Measurements from ENCODE around the gene ZNF688. TPM values are rescaled to one million over a fixed set of nuclear protein-coding genes. Genes with fewer than 3 reads are reported as not detected.

ZNF688 gene
- total and polyA plus RNA-seq, 2 of the 13 experiments (the other 11 are each of a cell fraction or from before 2014, with no cell fraction given): 2.4 to 5.4 TPM

DNA sequence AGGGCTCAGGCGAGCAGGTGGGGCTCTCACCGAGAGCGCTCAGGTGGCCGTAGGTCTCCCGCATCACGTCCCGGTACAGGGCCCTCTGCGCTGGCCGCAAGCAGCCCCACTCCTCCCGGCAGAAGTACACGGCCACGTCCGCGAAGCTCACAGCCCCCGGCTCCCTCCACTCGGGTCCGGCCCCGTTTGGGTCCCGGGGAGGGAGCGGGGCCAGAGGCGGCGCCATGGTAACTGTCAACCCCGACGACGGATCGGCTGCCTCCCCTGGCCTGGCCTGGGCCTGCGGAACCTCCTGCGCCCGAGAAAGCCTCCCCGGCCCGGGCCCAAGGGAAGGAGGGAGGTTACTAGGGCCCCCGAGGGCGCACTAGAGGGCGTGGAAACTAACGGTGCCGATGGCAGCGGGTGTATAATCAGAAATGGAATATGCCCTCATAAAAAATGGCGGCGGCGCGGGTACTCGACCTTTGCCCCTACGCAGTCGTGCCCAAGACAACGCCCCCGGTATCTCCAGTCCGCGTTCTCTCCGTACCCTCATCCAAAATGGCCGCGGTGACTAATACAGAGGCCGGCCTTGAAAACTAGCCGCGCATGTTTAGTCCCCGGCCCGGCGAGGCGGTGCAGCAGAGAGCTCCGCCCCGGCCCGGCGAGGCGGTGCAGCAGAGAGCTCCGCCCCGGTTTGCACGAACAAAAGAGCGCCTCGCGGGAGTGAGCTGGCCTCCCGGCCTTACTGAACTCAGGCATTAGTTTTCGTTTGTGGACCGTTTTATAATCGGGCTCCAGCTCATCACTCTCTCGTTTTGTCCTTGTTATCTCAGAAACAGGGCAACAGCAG lies 13.3 kb downstream of the ZNF688 start, which contains the start of gene ZNF764 (continued):
- TF ChIP-seq, protein P1, sequence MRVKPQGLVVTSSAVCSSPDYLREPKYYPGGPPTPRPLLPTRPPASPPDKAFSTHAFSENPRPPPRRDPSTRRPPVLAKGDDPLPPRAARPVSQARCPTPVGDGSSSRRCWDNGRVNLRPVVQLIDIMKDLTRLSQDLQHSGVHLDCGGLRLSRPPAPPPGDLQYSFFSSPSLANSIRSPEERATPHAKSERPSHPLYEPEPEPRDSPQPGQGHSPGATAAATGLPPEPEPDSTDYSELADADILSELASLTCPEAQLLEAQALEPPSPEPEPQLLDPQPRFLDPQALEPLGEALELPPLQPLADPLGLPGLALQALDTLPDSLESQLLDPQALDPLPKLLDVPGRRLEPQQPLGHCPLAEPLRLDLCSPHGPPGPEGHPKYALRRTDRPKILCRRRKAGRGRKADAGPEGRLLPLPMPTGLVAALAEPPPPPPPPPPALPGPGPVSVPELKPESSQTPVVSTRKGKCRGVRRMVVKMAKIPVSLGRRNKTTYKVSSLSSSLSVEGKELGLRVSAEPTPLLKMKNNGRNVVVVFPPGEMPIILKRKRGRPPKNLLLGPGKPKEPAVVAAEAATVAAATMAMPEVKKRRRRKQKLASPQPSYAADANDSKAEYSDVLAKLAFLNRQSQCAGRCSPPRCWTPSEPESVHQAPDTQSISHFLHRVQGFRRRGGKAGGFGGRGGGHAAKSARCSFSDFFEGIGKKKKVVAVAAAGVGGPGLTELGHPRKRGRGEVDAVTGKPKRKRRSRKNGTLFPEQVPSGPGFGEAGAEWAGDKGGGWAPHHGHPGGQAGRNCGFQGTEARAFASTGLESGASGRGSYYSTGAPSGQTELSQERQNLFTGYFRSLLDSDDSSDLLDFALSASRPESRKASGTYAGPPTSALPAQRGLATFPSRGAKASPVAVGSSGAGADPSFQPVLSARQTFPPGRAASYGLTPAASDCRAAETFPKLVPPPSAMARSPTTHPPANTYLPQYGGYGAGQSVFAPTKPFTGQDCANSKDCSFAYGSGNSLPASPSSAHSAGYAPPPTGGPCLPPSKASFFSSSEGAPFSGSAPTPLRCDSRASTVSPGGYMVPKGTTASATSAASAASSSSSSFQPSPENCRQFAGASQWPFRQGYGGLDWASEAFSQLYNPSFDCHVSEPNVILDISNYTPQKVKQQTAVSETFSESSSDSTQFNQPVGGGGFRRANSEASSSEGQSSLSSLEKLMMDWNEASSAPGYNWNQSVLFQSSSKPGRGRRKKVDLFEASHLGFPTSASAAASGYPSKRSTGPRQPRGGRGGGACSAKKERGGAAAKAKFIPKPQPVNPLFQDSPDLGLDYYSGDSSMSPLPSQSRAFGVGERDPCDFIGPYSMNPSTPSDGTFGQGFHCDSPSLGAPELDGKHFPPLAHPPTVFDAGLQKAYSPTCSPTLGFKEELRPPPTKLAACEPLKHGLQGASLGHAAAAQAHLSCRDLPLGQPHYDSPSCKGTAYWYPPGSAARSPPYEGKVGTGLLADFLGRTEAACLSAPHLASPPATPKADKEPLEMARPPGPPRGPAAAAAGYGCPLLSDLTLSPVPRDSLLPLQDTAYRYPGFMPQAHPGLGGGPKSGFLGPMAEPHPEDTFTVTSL (CRISPR knock-in tag; IDR thresholded peaks at IDR 0.05; ENCODE audit: borderline replicate concordance): peak; percentile 53; the same call in 1 of the 2 replicates
- TF ChIP-seq, protein P2, sequence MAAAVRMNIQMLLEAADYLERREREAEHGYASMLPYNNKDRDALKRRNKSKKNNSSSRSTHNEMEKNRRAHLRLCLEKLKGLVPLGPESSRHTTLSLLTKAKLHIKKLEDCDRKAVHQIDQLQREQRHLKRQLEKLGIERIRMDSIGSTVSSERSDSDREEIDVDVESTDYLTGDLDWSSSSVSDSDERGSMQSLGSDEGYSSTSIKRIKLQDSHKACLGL (CRISPR knock-in tag; IDR thresholded peaks at IDR 0.05): peak; percentile 93
- TF ChIP-seq NFRKB (IDR thresholded peaks at IDR 0.05): peak; percentile 71
- TF ChIP-seq ZNF180 (CRISPR knock-in tag; IDR thresholded peaks at IDR 0.05; ENCODE audit: borderline replicate concordance, low read depth): no peak; the same call in 1 of the 2 replicates
- peak; percentile 83; the same call in 1 of the 2 replicates for TF ChIP-seq SIN3A (IDR thresholded peaks at IDR 0.05; ENCODE audit: borderline replicate concordance, low read depth, low read length)
- no peak for TF ChIP-seq ZNF780A (CRISPR knock-in tag; IDR thresholded peaks at IDR 0.05)
- peak; percentile 69 for TF ChIP-seq KMT2A (CRISPR knock-in tag; IDR thresholded peaks at IDR 0.05)
- TF ChIP-seq, protein P3, sequence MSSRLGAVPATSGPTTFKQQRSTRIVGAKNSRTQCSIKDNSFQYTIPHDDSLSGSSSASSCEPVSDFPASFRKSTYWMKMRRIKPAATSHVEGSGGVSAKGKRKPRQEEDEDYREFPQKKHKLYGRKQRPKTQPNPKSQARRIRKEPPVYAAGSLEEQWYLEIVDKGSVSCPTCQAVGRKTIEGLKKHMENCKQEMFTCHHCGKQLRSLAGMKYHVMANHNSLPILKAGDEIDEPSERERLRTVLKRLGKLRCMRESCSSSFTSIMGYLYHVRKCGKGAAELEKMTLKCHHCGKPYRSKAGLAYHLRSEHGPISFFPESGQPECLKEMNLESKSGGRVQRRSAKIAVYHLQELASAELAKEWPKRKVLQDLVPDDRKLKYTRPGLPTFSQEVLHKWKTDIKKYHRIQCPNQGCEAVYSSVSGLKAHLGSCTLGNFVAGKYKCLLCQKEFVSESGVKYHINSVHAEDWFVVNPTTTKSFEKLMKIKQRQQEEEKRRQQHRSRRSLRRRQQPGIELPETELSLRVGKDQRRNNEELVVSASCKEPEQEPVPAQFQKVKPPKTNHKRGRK (CRISPR knock-in tag; IDR thresholded peaks at IDR 0.05): no peak
- TF ChIP-seq U2AF1 (optimal IDR thresholded peaks at IDR 0.05; ENCODE audit: low read depth, low read length): no peak
- peak; percentile 44; the same call in 1 of the 2 replicates for TF ChIP-seq IRF2 (CRISPR knock-in tag; IDR thresholded peaks at IDR 0.05)
- peak; percentile 52; the same call in 1 of the 2 replicates for TF ChIP-seq ZNF484 (CRISPR knock-in tag; IDR thresholded peaks at IDR 0.05; ENCODE audit: borderline replicate concordance, low read depth)
- TF ChIP-seq GATA4 (IDR thresholded peaks at IDR 0.05; ENCODE audit: borderline replicate concordance, low read depth): peak; percentile 66; the same call in 1 of the 2 replicates
- TF ChIP-seq, protein P4, sequence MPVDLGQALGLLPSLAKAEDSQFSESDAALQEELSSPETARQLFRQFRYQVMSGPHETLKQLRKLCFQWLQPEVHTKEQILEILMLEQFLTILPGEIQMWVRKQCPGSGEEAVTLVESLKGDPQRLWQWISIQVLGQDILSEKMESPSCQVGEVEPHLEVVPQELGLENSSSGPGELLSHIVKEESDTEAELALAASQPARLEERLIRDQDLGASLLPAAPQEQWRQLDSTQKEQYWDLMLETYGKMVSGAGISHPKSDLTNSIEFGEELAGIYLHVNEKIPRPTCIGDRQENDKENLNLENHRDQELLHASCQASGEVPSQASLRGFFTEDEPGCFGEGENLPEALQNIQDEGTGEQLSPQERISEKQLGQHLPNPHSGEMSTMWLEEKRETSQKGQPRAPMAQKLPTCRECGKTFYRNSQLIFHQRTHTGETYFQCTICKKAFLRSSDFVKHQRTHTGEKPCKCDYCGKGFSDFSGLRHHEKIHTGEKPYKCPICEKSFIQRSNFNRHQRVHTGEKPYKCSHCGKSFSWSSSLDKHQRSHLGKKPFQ (CRISPR knock-in tag; IDR thresholded peaks at IDR 0.05; ENCODE audit: insufficient replicate concordance): peak; percentile 79
- TF ChIP-seq HNRNPL (IDR thresholded peaks at IDR 0.05; ENCODE audit: low read depth, low read length): peak; percentile 90; the same call in 1 of the 2 replicates
- TF ChIP-seq NR2F6 (IDR thresholded peaks at IDR 0.05): peak; percentile 90
- TF ChIP-seq NR2F6 (CRISPR knock-in tag; IDR thresholded peaks at IDR 0.05): peak; percentile 94
- 0 out of 2 replicates have a peak, but pooled peaks have one; percentile 86 for TF ChIP-seq NFIB (CRISPR knock-in tag; IDR thresholded peaks at IDR 0.05; ENCODE audit: borderline replicate concordance)
- TF ChIP-seq ZNF333 (CRISPR knock-in tag; IDR thresholded peaks at IDR 0.05; ENCODE audit: borderline replicate concordance): peak; percentile 92
- 0 out of 2 replicates have a peak, but pooled peaks have one; percentile 50 for TF ChIP-seq CC2D1A (CRISPR knock-in tag; IDR thresholded peaks at IDR 0.05)
- TF ChIP-seq FOXC1 (CRISPR knock-in tag; IDR thresholded peaks at IDR 0.05; ENCODE audit: borderline replicate concordance): peak; percentile 87

Data from HepG2 (cell line).